ENCODE data around the gene ADCK1. TPM values are rescaled to one million over a fixed set of nuclear protein-coding genes. Genes with fewer than 3 reads are reported as not detected.
A peak's percentile ranks its signal among the peaks of the same experiment; 100 is the strongest.

ADCK1 gene
- total and polyA plus RNA-seq, 9 of the 15 experiments (the other 6 are each of a cell fraction or from before 2014, with no cell fraction given) = 2.8 to 8.9 (median 4.3) TPM

GRCh38 chr14:77918448-77918847 is 118.5 kb downstream of the ADCK1 start (continued):
- no peak for TF ChIP-seq GABPB2 (CRISPR knock-in tag; conservative IDR thresholded peaks at IDR 0.05)
- peak; percentile 62 for TF ChIP-seq ZNF592 (IDR thresholded peaks at IDR 0.05)
- TF ChIP-seq EP400 (IDR thresholded peaks at IDR 0.05) = peak; percentile 27; the same call in 1 of the 2 replicates
- no peak for TF ChIP-seq ZNF263 (CRISPR knock-in tag; IDR thresholded peaks at IDR 0.05; ENCODE audit: borderline replicate concordance)
- TF ChIP-seq JUND (IDR thresholded peaks at IDR 0.05; ENCODE audit: borderline replicate concordance, low read depth, low read length) = no peak
- TF ChIP-seq JUND (tag; IDR thresholded peaks at IDR 0.05; ENCODE audit: borderline replicate concordance, low read depth, low read length) = peak; percentile 59; the same call in 1 of the 3 replicates
- TF ChIP-seq ZNF445 (CRISPR knock-in tag; IDR thresholded peaks at IDR 0.05; ENCODE audit: low read depth) = no peak
- peak; percentile 32; the same call in 1 of the 2 replicates for TF ChIP-seq VEZF1 (CRISPR knock-in tag; IDR thresholded peaks at IDR 0.05)
- TF ChIP-seq PHB (CRISPR knock-in tag; IDR thresholded peaks at IDR 0.05) = no peak
- TF ChIP-seq DPF2 (IDR thresholded peaks at IDR 0.05) = peak; percentile 12; the same call in 1 of the 2 replicates
- no peak for TF ChIP-seq JUNB (CRISPR knock-in tag; conservative IDR thresholded peaks at IDR 0.05)
- no peak for TF ChIP-seq FOXK1 (CRISPR knock-in tag; IDR thresholded peaks at IDR 0.05; ENCODE audit: borderline replicate concordance)
- no peak for TF ChIP-seq COPS2 (conservative IDR thresholded peaks at IDR 0.05)
- TF ChIP-seq MEF2A (IDR thresholded peaks at IDR 0.05; ENCODE audit: control insufficient read depth, low read depth, low read length) = no peak
- peak; percentile 52 for TF ChIP-seq HDAC3 (IDR thresholded peaks at IDR 0.05; ENCODE audit: borderline replicate concordance, partially characterized antibody)
- TF ChIP-seq RCOR1 (IDR thresholded peaks at IDR 0.05; ENCODE audit: borderline replicate concordance in 1 of 2, low read depth in 2 of 2, low read length in 2 of 2) = peak in 1 of 2 experiments; percentile 29; a peak in 1 of 4 replicates
- peak; percentile 59; the same call in 1 of the 2 replicates for TF ChIP-seq ARID1B (IDR thresholded peaks at IDR 0.05)
- TF ChIP-seq MYC (IDR thresholded peaks at IDR 0.05; ENCODE audit: low read depth, low read length) = 0 out of 2 replicates have a peak, but pooled peaks have one; percentile 11
- no peak for TF ChIP-seq MYC (CRISPR knock-in tag; IDR thresholded peaks at IDR 0.05; ENCODE audit: borderline replicate concordance, low read depth)
- peak; percentile 11 to 38; a peak in 2 of 4 replicates for TF ChIP-seq KDM1A (IDR thresholded peaks at IDR 0.05)
- 0 out of 2 replicates have a peak, but pooled peaks have one; percentile 31 for TF ChIP-seq POLR2A (conservative IDR thresholded peaks at IDR 0.05)
- no peak for TF ChIP-seq NR0B1 (IDR thresholded peaks at IDR 0.05; ENCODE audit: partially characterized antibody)
- peak; percentile 22; the same call in 1 of the 2 replicates for TF ChIP-seq TCF3 (CRISPR knock-in tag; IDR thresholded peaks at IDR 0.05)
- peak; percentile 59; the same call in 1 of the 2 replicates for TF ChIP-seq GATAD2A (IDR thresholded peaks at IDR 0.05)
- TF ChIP-seq NR3C1 (CRISPR knock-in tag; IDR thresholded peaks at IDR 0.05) = no peak

All from K562 (cell line).